SH-SY5Y (cell line): Measurements from ENCODE around the gene PDE4D.

ENCODE experiments used
- GATA2 ChIP-seq: IDR thresholded peaks from 2 replicates; pipeline ENCODE4 v1.6.1; 2011; ENCODE audit warnings: mild to moderate bottlenecking, low read depth, low read length
- GATA3 ChIP-seq: IDR thresholded peaks from 2 replicates; pipeline ENCODE4 v1.6.1; 2011; ENCODE audit warnings: low read depth, mild to moderate bottlenecking, low read length, moderate library complexity

Gene PDE4D

GRCh38 chr5:59893429-59894227 lies at the start of gene PDE4D:
Gene PDE4D (minus strand): TSS chr5:59893726.
- TF ChIP-seq GATA3 = no peak
- TF ChIP-seq GATA2 = no peak

DNA sequence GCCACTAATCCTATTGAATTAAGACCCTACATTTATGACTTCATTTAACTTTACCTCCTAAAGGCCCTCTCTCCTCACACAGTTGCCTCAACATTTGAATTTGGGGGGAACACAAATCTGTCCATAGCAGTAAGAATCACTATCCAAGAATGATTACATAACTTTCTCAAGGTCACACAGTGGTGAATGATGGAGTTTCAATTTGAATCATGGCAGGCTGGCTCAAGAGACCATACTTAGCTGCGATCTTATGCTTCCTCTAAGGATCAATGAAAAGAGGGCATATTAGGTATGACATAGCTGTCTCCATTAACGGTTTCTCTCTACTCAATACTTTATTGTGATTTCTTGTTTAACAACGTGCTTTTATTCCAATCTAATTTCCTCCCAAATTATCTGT lies 44.1 kb upstream of the PDE4D start:
- TF ChIP-seq GATA2 = no peak
- TF ChIP-seq GATA3 = no peak

DNA sequence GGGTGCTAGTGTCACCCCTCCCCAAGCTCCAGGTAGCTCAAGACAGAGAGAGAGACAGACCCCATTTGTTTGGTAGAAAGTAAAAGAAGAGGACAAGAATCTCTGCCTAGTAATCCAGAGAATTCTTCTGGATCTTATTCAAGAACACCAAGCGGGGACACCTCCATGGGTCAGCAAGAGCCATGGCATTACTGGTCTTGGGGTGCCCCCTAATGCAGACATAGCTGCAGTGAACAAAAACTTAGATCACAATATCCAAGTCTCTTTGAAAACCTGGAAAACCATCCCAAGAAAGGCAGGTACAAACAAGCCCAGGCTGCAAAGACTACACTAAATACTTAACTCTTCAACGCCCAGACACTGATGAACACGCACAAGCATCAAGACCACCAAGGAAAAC lies 29.9 kb upstream of the PDE4D start:
- TF ChIP-seq GATA3 = no peak
- no peak for TF ChIP-seq GATA2

DNA sequence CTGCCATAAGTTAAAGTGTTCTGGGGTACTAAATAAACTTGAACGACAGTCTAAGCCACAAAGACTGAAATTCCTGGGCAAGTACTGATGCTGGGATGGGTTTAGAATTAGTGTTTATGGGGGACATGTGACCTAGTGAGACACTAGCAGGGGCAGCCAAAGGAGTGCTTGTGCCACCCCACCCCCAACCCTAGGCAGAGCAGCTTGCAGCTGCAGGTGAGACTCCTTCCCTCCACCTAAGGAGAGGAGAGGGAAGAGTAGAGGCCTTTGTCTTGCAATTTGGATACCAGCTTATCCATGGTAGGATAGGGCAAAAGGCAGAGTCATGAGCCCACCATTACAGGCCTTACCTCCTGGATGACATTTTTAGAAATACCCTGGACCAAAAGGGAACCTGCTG lies 28.7 kb upstream of the PDE4D start:
- no peak for TF ChIP-seq GATA2
- no peak for TF ChIP-seq GATA3

DNA sequence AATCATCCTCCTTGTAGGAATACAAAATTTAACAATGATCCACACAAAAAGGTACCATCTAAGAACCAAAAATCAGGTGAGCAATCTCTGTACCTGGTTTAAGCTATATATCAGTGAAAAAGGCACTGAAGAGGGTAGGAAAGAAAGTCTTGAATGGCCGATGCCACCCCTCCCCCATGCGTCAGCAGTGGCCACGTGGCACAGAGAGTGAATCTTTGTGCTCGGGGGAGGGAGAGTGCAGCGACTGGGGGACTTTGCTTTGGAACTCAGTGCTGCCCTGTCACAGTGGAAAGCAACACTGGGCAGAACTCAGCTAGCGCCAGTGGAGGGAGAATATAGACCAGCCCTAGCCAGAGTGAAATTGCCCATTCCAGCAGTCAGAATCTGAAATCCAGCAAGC lies 28.3 kb upstream of the PDE4D start:
- TF ChIP-seq GATA3 (no peak), GATA2 (no peak)

- no peak for TF ChIP-seq GATA2
- TF ChIP-seq GATA3 = no peak
These were observed 26.0 kb upstream of the PDE4D start for GRCh38 chr5:59919484-59919883.

- TF ChIP-seq GATA2 (no peak), GATA3 (no peak)
These were observed 23.6 kb upstream of the PDE4D start for GRCh38 chr5:59917121-59917520.

DNA sequence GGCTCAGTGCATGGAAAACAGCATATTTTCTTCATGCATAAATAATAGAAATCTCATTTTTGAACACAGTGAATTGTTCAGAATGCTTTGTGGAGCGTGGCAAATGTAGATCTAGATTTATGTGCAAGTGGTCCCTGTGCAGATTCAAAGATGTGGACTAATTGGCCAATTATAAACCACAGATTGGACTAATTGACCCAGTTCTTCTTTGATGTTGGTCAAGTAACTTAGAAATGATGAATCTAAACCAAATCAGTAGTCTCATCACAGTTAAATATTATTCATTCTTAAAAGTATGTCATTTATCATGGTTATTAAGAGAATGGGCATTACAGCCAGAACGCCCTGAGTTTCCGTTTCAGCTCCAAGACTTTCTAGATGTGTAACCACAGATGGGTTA lies 11.7 kb upstream of the PDE4D start:
- TF ChIP-seq GATA3 (peak; percentile 65), GATA2 (peak; percentile 52; the same call in 1 of the 2 replicates)

DNA sequence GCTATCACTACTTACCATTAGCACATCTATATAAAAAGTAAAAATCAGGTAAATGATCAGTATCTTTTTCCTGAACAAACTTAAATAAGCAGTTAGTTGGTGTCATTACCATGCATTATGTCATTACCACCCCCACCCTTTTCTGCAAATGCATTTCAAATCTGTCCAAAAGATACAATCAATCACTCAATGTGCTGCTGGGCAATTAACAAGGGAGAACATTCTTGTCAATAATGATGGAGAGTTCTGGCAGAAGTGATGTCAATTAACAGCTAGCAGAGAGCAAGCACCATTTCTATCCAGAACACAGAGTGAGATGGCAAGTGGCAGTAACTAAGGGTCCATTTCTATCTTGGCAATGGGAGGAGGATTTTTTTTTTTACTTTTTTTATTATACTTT lies 3.5 kb upstream of the PDE4D start:
- TF ChIP-seq GATA2 = no peak

- TF ChIP-seq GATA3 (no peak), GATA2 (no peak)
These were observed 1.4 kb downstream of the PDE4D start for GRCh38 chr5:59891962-59892643.

DNA sequence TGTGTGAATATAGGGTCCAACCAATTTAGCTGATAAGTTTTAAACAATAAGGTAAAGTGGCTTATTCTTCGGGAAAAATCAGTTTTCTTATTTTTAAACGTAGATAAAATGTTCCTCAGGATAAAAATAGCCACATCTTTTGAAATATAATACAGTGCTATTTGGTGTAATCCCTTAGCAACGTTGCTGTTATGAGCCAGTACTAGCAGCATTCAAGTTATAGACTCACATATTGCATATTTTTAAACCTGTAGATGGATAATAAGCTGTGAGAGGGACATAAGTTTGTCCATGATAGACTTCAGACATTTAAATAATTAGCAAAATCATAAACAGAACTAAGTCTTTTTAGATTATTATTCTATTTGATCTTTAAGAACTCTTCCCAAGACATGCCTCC lies 6.3 kb downstream of the PDE4D start:
- no peak for TF ChIP-seq GATA2
- TF ChIP-seq GATA3 = no peak

- TF ChIP-seq GATA2 = no peak
- TF ChIP-seq GATA3 = no peak
These were observed 18.9 kb downstream of the PDE4D start for GRCh38 chr5:59874675-59875074.

DNA sequence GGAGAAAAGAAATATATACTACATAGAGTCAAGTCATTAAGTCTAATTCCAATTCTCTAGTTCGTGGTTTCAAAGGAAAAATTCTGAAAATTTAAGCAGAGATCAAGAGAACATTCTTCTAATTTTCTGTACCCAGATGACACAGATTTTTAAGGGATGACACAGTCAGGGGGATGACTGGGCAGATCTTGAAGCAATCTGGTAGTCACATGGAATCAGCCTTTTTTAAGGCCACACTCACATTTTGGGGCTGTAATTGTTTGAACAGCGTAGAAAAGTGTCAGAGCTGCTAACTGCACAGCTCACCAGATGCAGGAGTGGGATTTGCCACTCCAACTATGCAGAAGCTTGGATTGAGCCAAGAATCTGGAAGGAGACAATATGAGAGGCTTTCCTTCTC lies 20.4 kb downstream of the PDE4D start:
- TF ChIP-seq GATA3 = no peak
- TF ChIP-seq GATA2 = no peak

GRCh38 chr5:59866661-59867060 lies 26.9 kb downstream of the PDE4D start:
- TF ChIP-seq GATA2 (no peak), GATA3 (no peak)

GRCh38 chr5:59864718-59865117 lies 28.8 kb downstream of the PDE4D start:
- no peak for TF ChIP-seq GATA2
- TF ChIP-seq GATA3 = no peak
